Measurements from ENCODE around the gene GTF2I.
A peak's percentile ranks its signal among the peaks of the same experiment; 100 is the strongest.
"Not testable (repeated sequence)": the region's sequence is repeated elsewhere in the genome, so short reads cannot be mapped to it uniquely, and the experiment has no call there.

GTF2I gene

GRCh38 chr7:74656837-74657691, 454 bp upstream of the GTF2I start:
- peak; percentile 98 for DNase-seq

DNA sequence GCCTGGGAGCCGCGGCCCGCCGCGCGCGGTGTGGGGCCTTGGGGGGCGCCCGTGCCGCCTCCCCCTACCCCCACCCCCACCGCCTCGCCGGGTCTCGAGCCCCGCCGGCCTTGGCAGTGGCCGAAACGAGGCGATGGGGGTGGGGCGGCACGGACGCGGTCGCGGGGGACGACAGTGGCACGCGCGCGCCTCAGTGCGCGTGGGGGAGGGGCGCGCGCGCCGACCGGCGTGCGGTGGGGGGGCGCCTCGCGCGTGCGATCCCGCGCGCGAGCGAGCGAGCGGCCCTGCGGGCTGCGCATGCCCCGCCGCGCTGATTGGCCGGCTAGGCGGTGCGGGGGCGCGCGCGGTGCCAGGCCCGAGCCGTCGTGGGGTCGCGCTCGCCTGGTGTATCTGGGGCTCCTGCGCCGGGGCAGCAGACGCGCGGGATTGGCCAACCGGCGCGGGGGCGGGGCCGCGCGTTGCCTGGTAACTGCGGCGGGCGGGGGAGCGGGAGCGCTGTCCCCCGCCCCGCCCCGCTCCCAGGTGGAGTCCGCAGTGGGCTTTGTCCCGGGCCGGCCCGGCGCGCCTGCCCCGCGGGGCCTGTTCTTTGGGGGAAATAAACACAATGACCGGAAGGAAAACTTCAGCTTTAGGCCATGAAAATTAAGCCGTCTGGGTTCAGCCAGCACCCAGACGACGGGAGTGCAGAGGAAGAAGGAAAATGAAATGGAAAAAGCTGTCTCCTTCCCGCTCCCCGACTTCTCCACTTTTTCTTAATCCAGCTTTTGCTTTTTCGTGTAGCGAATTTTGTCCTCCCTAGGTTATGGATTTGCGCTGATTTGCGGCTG, 873 bp downstream of the GTF2I start:
- peak; percentile 91 for DNase-seq

- not testable (repeated sequence) for DNase-seq
Measured at GRCh38 chr7:74660202-74660601, 2.7 kb downstream of the GTF2I start.

DNA sequence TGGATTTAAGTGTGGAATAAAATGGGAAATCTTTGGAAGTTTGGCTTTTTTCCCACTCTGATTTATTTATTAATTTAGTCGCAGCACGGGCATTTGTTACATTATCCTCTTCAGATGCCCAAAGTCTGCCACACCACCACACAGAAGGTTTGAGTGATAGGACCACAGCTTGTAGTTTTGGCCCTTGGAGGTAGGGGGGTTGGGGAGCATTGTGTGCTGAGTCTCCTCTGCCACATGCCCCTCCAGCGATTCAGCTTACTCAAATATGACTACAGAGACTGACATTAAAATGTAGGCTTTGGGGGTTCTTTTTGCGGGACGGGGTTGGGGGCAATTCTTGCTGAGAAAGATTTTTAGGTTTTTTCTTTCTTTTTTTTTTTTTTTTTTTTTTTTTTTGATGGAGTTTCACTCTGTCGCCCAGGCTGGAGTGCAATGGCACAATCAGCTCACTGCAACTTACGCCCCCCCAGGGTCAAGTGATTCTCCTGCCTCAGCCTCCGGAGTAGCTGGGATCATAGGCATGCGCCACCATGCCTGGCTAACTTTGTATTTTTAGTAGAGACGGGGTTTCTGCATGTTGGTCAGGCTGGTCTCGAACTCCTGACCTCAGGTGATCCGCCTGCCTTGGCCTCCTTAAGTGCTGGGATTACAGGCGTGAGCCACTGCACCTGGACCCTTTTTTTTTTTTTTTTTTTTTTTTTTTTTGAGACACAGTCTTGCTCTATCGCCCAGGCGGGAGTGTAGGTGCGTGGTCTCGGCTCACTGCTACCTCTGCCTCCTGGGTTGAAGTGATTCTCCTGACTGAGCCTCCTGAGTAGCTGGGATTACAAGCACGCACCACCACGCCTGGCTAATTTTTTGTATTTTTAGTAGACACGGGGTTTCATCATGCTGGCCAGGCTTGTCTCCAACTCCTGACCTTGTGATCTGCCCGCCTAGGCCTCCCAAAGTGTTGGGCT, 4.6 kb downstream of the GTF2I start:
- DNase-seq, result not testable (repeated sequence)

DNA sequence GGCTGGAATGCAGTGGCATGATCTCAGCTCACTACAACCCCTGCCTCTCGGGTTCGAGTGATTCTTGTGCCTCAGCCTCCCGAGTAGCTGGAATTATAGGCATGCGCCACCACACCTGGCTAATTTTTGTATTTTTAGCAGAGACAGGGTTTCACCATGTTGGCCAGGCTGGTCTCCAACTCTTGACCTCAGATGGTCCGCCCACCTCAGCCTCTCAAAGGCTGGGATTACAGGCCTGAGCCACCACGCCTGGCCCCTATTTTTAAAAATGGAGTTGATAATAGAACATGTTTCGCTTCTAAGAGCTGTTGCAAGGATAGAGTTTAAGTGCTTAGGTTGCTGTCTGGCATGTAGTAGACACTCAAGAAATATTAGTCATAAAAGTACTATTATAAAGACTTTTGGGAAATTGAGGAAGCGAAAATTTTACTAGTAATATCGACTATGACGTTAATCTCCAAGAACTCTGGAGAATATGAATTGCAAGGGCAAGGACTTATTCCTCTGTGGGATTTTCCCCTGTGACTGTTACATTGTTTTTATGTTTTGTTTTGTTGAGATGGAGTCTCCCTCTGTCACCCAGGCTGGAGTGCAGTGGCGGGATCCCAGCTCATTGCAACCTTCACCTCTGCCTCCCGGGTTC, 7.9 kb downstream of the GTF2I start:
- no peak for DNase-seq

DNA sequence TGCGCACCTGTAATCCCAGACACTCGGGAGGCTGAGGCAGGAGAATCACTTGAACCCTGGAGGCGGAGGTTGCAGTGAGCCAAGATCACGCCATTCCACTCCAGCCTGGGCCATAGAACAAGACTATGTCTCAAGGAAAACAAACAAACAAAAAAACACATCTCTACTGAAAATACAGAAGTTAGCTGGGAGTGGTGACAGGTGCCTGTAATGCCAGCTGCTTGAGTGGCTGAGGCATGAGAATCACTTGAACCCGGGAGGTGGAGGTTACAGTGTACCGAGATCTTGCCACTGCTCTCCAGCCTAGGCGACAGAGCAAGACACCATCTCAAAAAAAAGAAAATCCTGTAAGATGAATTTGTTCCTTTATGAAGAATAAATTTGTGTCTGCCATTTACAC, 9.5 kb downstream of the GTF2I start:
- DNase-seq, result not testable (repeated sequence)

DNA sequence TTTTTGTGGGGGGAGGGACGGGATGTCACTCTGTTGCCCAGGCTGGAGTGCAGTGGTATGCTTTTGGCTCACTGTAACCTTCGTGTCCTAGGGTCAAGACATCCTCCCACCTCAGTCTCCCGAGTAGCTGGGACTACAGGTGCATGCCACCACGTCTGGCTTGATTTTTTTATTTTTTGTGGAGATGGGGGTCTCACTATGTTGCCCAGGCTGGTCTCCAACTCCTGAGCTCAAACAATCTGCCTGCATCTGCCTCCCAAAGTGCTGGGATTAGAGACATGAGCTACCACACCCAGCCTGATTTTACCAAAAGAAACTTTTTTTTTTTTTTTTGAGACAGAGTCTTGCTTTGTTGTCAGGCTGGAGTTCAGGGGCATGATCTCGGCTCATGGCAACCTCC, 10.0 kb downstream of the GTF2I start:
- not testable (repeated sequence) for DNase-seq

DNA sequence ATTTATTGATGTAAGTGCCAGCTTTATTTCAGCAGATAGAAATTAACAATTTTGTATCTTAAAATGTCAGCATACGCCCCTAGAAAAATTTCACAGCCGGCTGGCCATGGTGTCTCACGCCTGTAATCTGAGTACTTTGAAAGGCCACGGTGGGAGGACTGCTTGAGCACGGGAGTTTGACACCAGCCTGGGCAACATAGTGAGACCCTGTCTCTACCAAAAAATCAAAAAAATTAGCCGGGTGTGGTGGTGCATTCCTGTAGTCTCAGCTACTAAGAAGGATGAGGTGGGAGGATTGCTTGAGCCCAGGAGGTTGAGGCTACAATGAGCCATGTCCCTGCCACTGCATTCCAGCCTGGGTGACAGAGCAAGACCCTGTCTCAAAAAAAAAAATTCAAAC, 14.1 kb downstream of the GTF2I start:
- no peak for DNase-seq

GRCh38 chr7:74672343-74672915, 14.9 kb downstream of the GTF2I start:
- DNase-seq, result no peak

DNA sequence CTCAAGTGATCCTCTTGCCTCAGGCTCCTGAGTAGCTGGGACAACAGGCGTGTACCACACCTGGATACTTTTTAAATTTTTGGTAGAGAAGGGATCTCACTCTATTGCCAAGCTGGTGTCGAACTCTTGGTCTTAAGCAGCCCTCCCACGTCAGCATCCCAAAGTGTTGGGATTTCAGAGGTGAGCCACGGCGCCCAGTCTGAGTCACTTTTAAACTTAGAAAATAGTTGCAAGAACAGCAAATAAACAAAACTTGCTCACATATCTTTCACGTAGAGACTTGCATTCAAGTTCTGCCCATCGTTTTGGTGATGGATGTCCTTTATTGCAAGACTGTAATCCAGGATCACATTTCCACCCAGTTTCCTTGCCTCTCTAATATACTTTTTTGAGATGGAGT, 16.6 kb downstream of the GTF2I start:
- no peak for DNase-seq

DNA sequence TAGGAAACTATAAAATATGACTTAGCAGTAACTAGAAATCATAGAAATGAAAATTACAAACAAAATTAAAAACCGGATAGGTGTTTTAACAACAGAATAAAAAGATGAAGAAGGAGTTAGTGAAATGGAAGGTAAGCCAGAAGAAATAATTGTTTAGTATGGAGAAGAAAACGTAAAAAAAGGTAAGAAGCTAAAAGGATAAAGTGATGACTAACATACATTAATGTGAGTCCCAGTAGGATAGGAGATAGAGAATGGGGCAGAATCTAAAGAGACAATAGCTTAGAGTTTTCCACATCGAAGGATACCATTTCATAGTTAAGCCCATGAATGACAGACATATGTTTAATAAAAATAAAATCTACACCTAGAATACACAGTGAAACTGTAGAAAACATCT, 25.3 kb downstream of the GTF2I start:
- DNase-seq, result no peak

GRCh38 chr7:74683799-74684198, 26.3 kb downstream of the GTF2I start:
- DNase-seq, result no peak

- DNase-seq, result no peak
Measured at GRCh38 chr7:74684473-74684872, 27.0 kb downstream of the GTF2I start.

GRCh38 chr7:74684921-74685320, 27.4 kb downstream of the GTF2I start:
- no peak for DNase-seq

DNA sequence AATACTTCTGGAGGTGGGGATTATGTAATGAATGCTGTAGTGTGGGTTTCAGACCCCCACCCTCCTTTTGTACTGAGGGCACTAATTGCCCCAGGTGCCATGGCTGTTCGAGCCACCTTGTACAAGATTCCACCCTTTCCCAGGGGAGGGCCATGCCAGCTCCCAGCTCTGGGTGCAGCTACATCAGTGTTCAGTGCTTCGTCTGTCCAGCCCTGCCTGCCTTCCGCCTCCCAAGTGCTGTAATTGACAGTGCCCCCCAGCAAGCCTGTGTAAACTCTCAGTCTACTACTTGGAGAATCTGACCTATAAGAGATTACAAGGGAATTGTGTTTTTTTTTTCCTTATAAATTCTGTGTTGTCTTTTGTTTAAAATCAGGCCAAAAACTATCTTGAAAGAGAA, 33.0 kb downstream of the GTF2I start:
- DNase-seq, result no peak

GRCh38 chr7:74704419-74704818, 46.9 kb downstream of the GTF2I start:
- not testable (repeated sequence) for DNase-seq

- no peak for DNase-seq
Measured at GRCh38 chr7:74707238-74707637, 49.7 kb downstream of the GTF2I start.

- DNase-seq, result no peak
Measured at GRCh38 chr7:74708569-74709275, 51.2 kb downstream of the GTF2I start.

DNA sequence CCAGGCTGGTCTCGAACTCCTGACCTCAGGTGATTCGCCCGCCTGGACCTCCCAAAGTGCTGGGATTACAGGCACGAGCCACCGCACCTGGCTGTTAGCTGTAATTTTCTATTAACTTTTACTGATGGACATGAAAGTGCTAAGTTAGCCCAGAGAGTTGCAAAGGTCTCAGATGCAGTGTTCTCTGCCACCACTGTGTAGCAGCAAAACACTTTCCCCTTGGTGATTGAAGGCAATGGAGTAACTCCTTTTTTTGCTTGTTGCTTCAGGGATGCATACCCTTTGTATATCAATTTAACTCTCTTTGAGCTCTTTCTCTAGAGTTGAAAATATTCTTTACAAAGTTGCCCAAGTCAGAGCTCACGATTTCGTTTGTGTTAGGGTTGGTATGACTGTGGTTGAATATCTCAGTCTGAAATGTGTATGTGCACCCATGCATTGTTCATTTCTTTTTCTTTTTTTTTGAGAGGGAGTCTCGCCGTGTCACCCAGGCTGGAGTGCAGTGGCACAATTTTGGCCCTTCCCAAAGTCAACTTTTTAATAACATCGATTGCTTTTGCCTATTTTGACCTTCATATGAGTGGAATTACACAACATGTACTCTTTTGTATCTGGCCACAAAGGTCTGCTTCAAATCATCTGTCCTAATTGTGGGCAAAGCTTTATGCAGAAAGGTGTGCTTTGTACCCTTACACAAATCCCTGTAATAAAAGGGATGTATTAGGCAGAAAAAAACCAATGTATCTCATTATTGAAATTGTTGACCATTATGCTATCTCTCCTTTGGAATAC, 52.6 kb downstream of the GTF2I start:
- no peak for DNase-seq

DNA sequence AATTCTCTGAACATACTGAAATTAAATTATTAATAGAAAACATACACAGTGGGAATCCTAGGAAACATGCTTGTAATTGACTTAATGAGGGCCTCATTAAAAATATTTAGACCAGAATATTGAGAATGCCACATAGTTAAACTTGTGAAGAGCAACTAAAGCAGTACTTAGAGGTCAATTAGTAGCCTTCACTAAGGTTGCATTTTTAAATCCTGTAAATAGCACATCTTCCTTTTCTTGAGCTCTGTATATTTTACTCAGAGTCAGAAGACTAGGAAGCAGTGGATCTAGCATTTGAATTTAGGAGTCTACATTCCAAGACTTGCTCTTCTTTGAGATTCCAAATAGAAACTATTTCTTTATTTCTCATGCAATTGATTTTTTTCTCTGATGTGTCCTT, 56.0 kb downstream of the GTF2I start:
- DNase-seq, result no peak
